ENCODE results near the gene COL23A1. TPM values are rescaled to one million over a fixed set of nuclear protein-coding genes. Genes with fewer than 3 reads are reported as not detected.

Gene COL23A1
- polyA plus RNA-seq, 3 donors = 0.11 to 0.21 TPM; not detected in 1

DNA sequence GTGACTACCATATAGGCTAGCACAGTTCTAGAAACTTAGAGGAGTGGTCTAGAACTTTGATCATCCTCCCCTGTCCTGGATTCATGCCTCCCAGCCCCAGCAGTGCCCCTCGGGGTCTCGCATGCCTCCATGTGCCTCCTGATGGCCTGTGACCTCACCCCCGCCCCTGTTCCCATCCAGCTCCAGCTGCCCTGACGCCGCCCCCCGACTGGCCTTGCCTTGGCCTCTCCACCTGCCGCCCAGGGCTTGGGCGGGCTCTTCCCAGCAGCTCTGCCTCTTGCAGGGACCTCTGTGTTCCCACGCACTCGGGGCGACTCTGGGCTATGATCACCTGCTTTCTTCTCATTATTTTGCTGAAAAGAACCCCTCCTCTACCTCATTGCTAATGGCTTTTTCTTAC, 242.2 kb downstream of the COL23A1 start:
- Histone ChIP-seq H2AFZ (ENCODE audit: insufficient read depth, low read depth, low read length, poor library complexity, severe bottlenecking) (no peak overlapping the region), H3K36me3 (replicated peaks in 1 of 2; ENCODE audit: control insufficient read depth in 1 of 2, insufficient read depth in 2 of 2, low read length in 2 of 2) (no peaks in the 10 kb centered on the region), H3K27ac (ENCODE audit: low read depth in 1 of 2, low read length in 2 of 2) (no peak overlapping the region), H3K9ac (ENCODE audit: insufficient read depth, low read length, poor library complexity, severe bottlenecking) (no peak overlapping the region), H3K79me2 (ENCODE audit: insufficient read depth, low read length) (no peaks in the 10 kb centered on the region), H4K20me1 (ENCODE audit: insufficient read depth, low read length) (no peaks in the 10 kb centered on the region), H3K4me2 (replicated peaks; ENCODE audit: extremely low read depth, low read length, poor library complexity, severe bottlenecking) (no peak overlapping the region), H3K27me3 (ENCODE audit: control insufficient read depth in 2 of 2, insufficient read depth in 2 of 2, low read length in 2 of 2) (no peaks in the 10 kb centered on the region), H3K9me3 (replicated peaks in 1 of 2; ENCODE audit: control insufficient read depth in 1 of 2, insufficient read depth in 1 of 2, low read length in 2 of 2) (no peaks in the 10 kb centered on the region), H3K4me1 (ENCODE audit: control insufficient read depth in 1 of 2, insufficient read depth in 2 of 2, low read length in 2 of 2) (peaks cover 15 to 16% of the 10 kb centered on the region in 2 donors), H3K4me3 (replicated peaks in 1 of 3; ENCODE audit: low read depth in 2 of 3, low read length in 3 of 3) (no peak overlapping the region)
- Mint-ChIP-seq H3K27me3 (ENCODE audit: low read depth in 3 of 3) (peaks cover 0 to 2% (median 0%) of the 10 kb centered on the region in 3 donors), H3K9me3 (peaks cover 0 to 2% (median 0%) of the 10 kb centered on the region in 7 donors), H3K4me3 (no peak overlapping the region), H3K36me3 (no peaks in the 10 kb centered on the region), H3K4me1 (peaks cover 13% of the 10 kb centered on the region), H3K27ac (no peak overlapping the region)
- intact Hi-C loops (cut with micrococcal nuclease) = no loop called here
- 93% methylated on average over 11 of the region's 11 CpGs for WGBS (ENCODE audit: insufficient coverage)
- TF ChIP-seq, protein P1, sequence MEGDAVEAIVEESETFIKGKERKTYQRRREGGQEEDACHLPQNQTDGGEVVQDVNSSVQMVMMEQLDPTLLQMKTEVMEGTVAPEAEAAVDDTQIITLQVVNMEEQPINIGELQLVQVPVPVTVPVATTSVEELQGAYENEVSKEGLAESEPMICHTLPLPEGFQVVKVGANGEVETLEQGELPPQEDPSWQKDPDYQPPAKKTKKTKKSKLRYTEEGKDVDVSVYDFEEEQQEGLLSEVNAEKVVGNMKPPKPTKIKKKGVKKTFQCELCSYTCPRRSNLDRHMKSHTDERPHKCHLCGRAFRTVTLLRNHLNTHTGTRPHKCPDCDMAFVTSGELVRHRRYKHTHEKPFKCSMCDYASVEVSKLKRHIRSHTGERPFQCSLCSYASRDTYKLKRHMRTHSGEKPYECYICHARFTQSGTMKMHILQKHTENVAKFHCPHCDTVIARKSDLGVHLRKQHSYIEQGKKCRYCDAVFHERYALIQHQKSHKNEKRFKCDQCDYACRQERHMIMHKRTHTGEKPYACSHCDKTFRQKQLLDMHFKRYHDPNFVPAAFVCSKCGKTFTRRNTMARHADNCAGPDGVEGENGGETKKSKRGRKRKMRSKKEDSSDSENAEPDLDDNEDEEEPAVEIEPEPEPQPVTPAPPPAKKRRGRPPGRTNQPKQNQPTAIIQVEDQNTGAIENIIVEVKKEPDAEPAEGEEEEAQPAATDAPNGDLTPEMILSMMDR (IDR thresholded peaks at IDR 0.05) = no peak
- no peak for DNase-seq

DNA sequence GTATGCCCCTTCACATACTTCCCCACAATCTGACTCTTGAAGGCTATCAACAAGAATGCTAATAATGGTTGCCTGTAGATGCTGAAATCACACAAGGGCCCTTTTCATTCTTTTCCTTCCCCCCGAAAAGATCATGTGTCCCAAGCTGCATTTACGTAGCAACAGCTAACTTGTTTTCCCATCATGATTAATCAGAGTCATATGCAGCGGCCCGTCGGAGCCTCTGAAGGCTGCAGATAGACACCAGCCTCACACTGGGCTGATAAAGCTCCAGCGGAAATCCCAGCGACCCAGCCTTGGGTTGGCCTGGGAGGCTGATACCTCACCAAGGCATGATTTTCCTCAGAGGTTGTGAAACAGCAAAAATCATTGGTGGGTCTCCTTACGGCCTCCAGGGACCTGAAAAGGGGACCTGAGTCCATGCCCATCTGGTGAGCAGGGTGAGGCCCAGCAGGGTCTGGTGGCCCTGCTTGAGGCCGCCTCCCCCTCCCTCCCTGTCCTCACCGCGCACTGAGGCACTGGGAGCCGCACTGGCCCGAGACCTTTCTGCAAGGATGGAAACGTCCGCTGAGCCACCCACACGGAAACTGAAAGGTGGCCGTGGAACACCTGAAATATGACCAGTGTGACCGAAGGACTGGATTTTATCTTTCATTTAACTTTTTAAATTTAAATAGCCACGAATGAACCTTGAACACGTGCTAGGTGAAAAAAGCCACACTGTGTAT, 243.4 kb downstream of the COL23A1 start:
- Histone ChIP-seq H3K79me2 (ENCODE audit: insufficient read depth, low read length) (no peaks in the 10 kb centered on the region), H2AFZ (ENCODE audit: insufficient read depth, low read depth, low read length, poor library complexity, severe bottlenecking) (no peak overlapping the region), H3K4me2 (replicated peaks; ENCODE audit: extremely low read depth, low read length, poor library complexity, severe bottlenecking) (no peak overlapping the region), H4K20me1 (ENCODE audit: insufficient read depth, low read length) (no peaks in the 10 kb centered on the region), H3K4me1 (ENCODE audit: control insufficient read depth in 1 of 2, insufficient read depth in 2 of 2, low read length in 2 of 2) (peaks cover 15 to 16% of the 10 kb centered on the region in 2 donors), H3K36me3 (replicated peaks in 1 of 2; ENCODE audit: control insufficient read depth in 1 of 2, insufficient read depth in 2 of 2, low read length in 2 of 2) (no peaks in the 10 kb centered on the region), H3K4me3 (replicated peaks in 1 of 3; ENCODE audit: low read depth in 2 of 3, low read length in 3 of 3) (no peak overlapping the region), H3K27me3 (ENCODE audit: control insufficient read depth in 2 of 2, insufficient read depth in 2 of 2, low read length in 2 of 2) (no peaks in the 10 kb centered on the region), H3K9me3 (replicated peaks in 1 of 2; ENCODE audit: control insufficient read depth in 1 of 2, insufficient read depth in 1 of 2, low read length in 2 of 2) (no peaks in the 10 kb centered on the region), H3K9ac (ENCODE audit: insufficient read depth, low read length, poor library complexity, severe bottlenecking) (no peak overlapping the region), H3K27ac (ENCODE audit: low read depth in 1 of 2, low read length in 2 of 2) (no peak overlapping the region)
- H3K27me3 Mint-ChIP-seq (ENCODE audit: low read depth in 3 of 3) = peaks cover 0 to 2% (median 2%) of the 10 kb centered on the region in 3 donors
- peaks cover 13% of the 10 kb centered on the region for H3K4me1 Mint-ChIP-seq
- H3K36me3 Mint-ChIP-seq = no peaks in the 10 kb centered on the region
- no peak overlapping the region for H3K4me3 Mint-ChIP-seq
- no peak for DNase-seq
- no peak overlapping the region for H3K27ac Mint-ChIP-seq
- WGBS (ENCODE audit: insufficient coverage) = 89% methylated on average over 15 of the region's 20 CpGs
- TF ChIP-seq, protein P1 (IDR thresholded peaks at IDR 0.05) = no peak
- peaks cover 0 to 2% (median 0%) of the 10 kb centered on the region in 7 donors for H3K9me3 Mint-ChIP-seq
- intact Hi-C loops (cut with micrococcal nuclease) = no loop called here
